GM19240 (cell line): ENCODE data around the gene NAT14.

ENCODE experiments used
- DNase-seq: peaks from one replicate; pipeline ENCODE4 v3.0.0; 2011; ENCODE audit warnings: low spot score; ENCODE audit not compliant: insufficient read length

Gene NAT14

DNA sequence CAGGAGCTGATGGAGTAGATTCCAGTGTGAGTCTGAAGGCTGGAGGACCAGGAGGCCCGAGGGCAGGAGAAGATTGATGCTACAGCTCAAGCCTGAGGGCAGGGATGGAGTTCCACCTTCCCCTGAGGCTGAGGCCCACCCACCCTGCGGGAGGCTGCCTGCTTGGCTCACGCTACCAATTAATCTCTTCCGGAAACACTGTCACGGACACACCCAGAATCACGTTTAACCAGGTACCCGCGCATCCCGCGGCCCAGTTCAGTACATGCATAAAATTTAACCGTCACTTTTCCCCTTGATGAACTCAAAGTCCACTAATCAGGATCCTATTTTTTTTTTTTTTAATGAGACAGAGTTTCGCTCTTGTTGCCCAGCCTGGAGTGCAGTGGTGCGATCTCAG lies 13.7 kb upstream of the NAT14 start:
- no peak for DNase-seq

DNA sequence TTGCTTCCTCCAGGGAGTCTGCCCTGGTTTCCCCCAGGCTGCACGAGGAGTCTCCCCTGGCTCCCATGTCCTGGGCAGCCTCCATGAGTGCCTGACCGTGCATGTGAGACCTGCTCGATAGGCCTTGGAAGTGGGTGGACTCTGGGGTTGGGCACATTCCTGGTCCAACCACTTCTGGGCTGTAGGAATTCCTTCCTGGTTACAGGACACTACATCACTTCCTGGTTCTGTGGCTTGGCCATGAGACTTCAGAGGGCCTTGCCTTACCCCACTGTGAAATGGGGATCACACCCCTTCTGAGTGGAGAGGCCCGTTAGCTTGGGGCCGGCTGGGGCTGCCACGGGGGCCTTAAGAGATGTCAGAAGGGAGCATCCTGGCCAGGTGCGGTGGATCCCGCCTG lies 12.5 kb upstream of the NAT14 start:
- DNase-seq: no peak

DNA sequence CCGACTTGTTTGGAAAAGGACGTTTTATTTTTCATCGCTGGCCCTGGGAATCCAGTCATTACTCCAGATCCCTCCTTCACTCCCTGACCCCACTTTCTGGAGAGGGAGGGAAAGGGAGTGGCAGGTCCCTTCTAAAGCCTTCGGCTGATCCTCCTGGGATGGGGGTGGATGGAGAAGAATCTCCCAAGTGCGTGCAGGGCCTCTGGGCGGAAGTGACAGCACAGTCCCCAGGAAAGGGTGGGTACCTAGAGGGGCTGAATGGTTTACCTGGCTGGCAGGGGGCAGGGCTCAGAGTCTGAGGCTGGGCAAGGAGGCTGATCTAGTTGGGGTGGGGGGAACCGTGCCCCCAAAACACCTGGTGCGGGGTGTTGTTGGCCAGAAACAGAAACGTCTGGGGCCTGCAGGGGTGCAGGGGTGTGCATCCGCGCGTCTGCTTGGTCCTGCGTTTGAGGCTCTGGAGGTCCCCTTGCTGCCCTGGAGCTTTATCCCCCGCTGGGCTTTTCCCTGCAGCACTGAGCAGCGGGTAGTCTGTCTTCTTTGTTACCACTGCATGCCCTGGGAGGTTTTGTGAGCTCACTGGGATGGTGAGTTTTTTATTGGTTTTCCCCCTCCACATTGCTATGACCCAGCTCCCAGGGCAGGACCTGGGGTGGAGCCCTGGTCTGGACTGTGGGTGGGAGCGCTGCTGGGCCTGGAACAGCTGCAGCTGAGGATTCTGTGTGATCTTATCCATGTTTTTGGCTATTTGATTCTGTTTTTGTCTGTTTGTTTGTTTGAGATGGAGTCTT lies 11.6 kb upstream of the NAT14 start:
- no peak for DNase-seq

DNA sequence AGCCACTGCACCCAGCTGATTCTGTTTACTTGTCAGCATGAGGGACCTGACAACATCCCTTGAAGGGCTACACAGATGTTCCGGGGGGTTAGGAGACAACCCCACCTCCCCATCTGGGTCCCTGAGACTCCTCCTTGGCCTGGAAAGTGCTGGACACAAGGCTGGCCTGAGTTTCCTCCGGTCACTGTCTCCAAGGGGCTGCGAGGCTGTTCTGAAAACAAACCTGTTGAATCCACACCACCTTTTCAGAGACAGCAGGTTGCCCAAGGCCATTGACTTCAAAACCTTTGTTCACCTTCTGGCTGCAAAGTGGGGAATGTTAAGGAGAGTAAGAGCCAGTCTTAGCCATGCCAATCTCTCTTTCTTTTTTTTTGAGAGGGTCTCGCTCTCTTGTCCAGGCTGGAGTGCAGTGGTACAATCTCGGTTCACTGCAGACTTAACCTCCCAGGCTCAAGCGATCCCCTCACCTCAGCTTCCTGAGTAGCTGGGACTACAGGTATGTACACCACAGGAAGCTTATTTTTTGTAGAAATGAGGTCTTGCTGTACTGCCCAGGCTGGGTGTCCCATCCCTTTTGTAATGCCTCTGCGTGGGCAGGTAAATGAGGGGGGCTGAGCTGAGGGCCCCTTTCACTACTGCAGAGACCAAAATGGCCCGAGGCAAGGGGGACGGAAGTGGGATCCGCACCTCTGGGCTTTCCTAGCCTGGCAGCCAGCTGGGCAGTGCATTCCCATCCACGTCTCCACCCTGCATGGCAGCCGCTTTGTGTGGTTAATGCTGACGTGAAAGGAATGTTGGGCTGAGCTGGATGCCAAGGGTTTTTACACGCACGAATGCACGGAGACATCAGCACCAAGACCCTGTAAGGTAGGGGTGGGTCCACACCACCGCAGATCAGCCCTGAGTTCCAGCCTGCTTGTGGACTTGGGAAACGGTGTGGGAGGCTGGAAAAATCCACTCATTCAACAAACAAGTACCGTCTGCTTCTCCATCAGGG lies 10.4 kb upstream of the NAT14 start:
- DNase-seq: no peak

DNA sequence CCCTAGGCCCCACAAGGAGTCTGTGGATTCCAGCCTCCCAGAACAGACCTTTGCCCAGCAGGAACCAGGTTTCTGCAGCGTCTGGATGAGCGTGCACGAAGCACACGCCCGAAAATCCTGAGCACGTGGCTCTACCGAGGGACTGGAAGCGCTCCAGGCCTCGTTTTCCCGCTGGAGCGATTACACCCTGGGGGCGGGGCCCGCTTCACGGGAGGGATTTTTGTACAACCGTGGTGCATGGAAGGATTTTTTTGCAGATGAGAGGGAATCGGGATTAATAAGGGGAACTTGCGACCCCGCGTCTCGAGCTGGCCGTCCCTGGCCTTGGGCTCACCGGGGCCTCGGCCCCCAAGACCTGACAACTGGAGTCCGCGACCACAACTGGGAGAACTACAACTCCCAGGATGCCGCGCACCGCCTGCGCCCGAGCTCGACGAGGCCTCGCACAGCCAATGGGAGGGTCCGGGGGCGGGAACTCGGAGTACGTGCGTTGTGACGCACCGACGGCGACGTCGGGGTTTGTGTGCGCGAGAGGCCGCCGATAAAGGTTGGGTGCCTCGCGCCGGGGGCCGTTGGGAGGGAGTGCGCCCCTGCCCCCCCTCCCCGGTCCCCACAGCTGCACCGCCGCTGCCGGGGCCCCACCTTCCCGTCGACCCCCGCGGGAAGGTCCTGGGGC lies 8.8 kb upstream of the NAT14 start, which contains the start of gene ZNF628:
TSS of gene ZNF628 (plus strand) at position 518 of the 676 bp plus-strand sequence. CDS start 3,294 bp downstream, outside the sequence.
- peak; percentile 100 for DNase-seq

DNA sequence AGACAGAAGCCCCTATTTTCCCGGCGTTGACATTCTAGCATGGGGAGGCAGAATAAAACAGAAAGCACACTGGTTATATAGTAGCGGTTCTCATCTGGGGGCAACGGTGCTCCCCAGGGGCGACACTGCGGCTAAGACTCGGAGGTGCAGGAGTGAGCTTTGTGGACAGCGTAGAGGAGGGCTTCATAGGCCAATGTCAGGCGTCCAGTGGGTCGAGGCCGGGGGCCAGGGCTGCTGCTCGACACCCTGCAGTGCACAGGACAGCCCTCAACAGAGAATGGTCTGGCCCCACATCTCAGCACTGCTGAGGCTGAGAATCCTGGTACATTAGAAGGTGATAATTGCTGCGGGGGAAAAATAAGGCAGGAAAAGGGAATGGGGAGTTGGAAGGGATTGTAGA lies 7.1 kb upstream of the NAT14 start:
- DNase-seq: no peak

DNA sequence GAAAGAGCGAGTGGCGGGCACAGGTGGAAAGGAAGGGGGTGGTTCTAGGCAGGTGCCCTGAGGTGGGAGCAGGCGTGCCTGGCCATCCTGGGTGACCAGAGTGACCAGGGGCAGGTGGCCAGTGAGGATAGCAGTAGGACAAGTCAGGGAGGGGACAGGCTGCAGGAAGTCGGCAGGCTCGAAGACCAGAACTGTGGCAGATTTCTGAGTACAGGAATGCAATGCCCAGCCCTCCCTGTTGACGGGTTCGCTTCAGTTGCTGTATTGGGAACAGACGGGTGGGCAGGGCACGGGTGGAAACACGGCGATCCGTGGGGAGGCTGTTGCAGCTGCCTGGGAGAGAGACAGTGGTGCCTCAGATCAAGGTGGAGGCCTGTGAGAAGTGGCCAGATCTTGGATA lies 6.6 kb upstream of the NAT14 start:
- DNase-seq: no peak

DNA sequence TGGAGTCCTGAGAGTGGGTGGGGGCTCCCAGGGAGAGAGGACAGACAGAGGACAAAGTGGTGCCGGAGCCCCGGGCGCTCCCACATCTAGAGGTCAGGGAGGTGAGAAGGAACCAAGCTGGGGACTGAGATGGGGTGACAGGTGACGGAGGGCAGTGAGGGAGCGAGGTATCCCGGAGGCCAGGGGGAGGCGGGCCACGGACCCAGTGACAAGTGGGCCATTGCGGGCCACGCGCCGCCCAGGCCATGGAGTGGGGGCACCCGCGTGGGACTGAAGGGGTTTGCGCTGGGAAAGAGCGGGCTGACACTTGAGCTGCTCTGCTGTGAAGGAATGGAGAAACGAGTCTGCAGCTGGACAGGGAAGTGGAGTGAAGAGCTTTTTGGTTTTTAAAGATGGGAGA lies 5.9 kb upstream of the NAT14 start:
- no peak for DNase-seq

DNA sequence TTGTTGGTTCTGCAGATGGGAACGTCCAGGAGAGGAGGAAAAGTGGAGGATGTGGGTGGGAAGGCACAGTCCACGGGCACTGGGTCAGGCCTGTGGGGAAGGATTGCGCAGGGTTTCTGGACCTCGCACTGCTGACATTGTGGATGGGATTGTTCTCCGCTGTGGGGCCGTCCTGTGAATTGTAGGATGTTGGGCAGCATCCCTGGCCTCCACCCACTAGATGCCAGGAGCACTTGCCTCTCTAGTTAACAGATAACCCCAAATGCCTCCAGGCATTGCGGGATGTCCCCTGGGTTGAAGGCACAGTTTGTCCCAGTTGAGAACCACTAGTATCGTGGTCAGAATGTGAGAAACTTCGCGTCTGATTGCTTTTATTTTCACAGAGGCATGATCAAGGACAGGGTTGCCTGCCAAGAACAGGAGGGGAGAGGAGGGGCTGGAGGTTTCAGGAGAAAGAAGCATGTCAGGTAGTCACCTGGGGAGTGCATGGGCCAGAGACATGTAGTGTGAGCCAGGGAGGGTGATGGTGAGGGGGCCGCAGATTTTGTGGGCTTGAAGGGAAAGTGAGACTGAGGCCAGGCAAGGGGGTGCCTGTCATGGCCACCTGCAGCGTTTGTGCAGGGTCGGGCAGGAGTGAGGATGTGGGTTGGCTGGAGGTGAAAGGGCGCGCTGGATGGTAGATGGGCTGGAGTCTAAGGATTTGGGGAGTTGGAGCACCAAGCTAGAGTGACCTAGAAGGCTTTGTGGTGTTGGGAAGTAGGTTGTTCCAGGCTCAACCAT lies 5.3 kb upstream of the NAT14 start:
- DNase-seq: no peak

DNA sequence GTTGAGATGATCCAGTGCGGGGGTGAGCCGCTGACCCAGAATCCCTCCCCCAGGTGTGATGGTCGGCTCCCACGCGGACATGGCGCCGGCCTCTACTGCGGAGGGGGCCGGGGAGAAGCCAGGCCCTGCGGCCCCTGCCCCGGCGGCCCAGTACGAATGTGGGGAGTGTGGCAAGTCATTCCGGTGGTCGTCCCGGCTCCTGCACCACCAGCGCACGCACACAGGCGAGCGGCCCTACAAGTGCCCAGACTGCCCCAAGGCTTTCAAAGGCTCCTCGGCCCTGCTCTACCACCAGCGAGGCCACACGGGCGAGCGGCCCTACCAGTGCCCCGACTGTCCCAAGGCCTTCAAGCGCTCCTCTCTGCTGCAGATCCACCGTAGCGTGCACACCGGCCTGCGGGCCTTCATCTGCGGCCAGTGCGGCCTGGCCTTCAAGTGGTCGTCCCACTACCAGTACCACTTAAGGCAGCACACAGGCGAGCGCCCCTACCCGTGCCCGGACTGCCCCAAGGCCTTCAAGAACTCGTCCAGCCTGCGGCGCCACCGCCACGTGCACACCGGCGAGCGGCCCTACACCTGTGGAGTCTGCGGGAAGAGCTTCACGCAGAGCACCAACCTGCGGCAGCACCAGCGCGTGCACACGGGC lies 3.7 kb upstream of the NAT14 start:
- no peak for DNase-seq

DNA sequence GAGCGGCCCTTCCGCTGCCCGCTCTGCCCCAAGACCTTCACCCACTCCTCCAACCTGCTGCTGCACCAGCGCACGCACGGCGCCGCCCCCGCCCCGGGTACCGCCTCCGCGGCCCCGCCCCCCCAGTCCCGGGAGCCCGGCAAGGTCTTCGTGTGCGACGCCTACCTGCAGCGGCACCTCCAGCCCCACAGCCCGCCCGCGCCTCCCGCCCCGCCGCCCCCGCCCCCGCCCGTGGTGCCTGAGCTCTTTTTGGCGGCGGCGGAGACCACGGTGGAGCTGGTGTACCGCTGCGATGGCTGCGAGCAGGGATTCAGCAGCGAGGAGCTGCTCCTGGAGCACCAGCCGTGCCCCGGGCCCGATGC lies 3.2 kb upstream of the NAT14 start:
- DNase-seq: no peak

DNA sequence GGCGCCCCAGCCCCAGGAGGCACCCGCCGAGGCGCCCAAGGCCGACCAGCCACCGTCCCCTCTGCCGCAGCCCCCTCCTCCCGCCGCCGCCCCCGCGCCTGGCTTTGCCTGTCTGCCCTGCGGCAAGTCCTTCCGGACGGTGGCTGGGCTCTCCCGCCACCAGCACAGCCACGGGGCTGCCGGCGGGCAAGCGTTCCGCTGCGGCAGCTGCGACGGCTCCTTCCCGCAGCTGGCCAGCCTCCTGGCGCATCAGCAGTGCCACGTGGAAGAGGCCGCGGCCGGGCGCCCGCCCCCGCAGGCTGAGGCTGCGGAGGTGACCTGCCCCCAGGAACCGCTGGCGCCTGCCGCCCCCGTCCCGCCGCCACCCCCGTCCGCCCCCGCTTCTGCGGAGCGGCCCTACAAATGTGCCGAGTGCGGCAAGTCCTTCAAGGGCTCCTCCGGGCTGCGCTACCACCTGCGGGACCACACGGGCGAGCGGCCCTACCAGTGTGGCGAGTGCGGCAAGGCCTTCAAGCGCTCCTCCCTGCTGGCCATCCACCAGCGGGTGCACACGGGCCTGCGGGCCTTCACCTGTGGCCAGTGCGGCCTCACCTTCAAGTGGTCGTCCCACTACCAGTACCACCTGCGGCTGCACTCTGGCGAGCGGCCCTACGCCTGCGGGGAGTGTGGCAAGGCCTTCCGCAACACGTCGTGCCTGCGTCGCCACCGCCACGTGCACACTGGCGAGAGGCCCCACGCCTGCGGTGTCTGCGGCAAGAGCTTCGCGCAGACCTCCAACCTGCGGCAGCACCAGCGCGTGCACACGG lies 2.6 kb upstream of the NAT14 start:
- DNase-seq: no peak

DNA sequence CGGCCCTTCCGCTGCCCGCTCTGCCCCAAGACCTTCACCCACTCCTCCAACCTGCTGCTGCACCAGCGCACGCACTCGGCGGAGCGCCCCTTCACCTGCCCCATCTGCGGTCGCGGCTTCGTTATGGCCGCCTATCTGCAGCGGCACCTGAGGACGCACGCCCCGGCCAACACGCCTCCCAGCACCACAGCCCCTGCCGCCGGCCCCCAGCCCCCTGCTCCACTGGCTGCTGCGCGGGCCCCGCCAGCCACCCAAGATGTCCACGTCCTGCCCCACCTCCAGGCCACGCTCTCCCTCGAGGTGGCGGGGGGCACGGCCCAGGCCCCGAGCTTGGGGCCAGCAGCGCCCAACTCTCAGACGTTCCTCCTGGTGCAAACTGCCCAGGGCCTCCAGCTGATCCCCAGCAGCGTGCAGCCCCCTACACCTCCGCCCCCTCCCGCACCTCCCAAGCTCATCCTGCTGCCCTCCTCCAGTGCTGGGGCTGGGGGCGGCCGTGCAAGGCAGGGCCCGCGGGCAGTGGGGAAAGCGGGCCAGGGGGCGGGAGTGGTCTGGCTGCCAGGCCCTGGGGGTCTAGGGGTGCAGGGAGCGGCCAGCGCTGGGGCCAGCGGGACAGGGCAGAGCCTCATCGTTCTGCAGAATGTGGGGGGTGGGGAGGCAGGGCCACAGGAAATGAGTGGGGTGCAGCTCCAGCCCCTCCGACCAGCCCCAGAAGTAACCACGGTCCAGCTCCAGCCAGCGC lies 1.9 kb upstream of the NAT14 start:
- no peak for DNase-seq

DNA sequence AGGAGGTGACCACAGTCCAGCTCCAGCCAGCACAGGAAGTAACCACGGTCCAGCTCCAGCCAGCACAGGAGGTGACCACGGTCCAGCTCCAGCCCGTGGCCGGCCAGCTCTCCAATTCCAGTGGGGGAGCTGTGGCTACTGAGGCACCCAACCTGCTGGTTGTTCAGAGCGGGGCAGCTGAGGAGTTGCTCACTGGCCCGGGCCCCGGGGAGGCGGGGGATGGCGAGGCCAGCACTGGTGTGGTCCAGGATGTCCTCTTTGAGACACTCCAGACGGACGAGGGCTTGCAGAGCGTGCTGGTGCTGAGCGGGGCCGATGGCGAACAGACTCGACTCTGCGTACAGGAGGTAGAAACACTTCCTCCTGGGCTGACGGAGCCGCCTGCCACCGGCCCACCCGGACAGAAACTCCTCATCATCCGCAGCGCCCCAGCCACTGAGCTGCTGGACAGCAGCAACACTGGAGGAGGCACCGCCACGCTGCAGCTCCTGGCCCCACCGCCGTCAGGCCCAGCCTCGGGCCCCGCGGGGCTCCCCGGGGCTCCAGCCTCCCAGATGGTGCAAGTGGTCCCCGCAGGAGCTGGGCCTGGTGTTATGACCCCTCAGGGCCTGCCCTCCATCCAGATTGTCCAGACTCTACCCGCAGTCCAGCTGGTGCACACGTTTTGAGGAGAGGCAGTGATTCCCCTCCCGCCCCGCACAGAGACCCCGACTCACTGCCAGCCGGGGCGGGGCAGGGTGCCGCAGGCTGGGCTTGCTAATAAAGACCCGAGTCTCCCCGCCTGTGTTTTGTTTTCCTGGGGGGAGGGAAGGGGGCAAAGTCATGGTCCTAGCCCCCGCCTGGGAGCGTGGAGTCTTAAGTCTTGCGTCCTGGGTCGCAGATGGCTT lies 1.0 kb upstream of the NAT14 start:
- DNase-seq: no peak

DNA sequence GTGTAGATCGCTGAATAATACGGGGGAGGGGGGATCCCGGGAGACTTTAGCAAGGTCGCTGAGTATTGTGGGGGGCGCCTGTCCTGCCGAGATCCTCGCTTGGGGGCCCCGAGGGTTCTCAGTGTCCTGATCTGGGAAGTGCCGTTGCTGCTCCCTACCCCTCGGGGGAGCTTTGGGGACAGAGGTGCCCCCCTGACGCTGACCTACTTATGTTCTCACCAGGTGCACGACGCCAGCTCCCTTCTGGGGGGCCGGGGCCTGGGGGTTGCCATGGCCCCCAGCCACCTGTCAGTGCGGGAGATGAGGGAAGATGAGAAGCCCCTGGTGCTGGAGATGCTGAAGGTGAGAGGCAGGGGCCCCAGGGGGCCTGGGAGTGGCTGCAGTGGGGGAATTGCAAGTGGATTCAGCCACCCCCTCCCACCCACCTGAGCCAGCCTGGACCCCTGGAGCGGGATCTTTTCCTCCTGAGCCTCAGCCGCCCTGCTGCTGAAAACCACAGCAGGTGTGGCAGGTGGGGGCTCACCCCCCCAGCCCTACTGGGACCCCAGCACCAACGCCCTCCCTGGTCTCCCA lies 537 bp downstream of the NAT14 start:
- DNase-seq: no peak

DNA sequence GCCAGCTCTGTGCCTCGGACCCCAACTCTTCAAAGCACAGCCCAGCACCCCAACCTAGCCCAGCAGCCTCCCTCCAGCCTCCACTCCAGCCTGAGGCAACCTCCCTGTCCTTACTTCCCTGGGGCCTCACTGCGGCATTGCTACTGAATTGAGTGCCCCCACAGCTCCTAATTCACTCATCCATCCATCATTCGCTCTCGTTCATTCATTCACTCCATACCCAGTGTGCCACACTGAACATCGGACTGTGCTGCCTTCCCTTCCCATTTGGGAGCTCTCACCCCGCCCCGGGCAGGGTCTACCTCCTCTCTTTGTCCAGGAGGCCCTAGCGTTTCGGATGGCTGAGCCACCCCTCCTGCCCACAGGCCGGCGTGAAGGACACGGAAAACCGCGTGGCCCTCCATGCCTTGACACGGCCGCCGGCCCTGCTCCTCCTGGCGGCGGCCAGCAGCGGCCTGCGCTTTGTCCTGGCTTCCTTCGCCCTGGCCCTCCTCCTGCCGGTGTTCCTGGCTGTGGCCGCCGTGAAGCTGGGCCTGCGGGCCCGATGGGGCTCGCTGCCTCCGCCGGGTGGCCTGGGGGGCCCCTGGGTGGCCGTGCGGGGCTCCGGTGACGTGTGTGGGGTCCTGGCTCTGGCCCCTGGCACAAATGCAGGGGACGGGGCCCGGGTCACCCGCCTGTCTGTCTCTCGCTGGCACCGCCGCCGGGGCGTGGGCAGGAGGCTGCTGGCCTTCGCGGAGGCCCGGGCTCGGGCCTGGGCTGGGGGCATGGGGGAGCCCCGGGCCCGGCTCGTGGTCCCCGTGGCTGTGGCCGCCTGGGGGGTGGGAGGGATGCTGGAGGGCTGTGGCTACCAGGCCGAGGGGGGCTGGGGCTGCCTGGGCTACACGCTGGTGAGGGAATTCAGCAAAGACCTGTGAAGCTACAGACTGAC lies 1.3 kb downstream of the NAT14 start:
- DNase-seq: no peak
